K562 (cell line): ENCODE measurements around the gene OSBPL3. TPM values are rescaled to one million over a fixed set of nuclear protein-coding genes. Genes with fewer than 3 reads are reported as not detected.

Source experiments
- ATAC-seq: fragments of 200-7000 bp; cut with Tn5 transposase; 3 replicates; pipeline ENCODE4 v1.9.1; 2020; ENCODE audit warnings: moderate library complexity
- BruUV-seq: library from RNA; stranded (reverse); fragments of 400-500 nt; replicated peaks from 2 replicates; lab custom pipeline; 2021; lab: Mats Ljungman, UMichigan
- CTCF ChIA-PET: fragments of 300-600 bp; formaldehyde crosslinking; extraction: SDS; loops from one replicate; lab custom pipeline; 2021; ENCODE audit warnings: low intra/inter-chr PET ratio; lab: Yijun Ruan, JAX
- POLR2A ChIA-PET: fragments of 300-600, 350-650 bp; sonication (Branson Sonifier 250); formaldehyde crosslinking; extraction: SDS; loops from one replicate; lab custom pipeline; 2021; ENCODE audit warnings: antibody characterized with exemption, inconsistent platforms; lab: Yijun Ruan, JAX
- DNase-seq, 4 experiments: peaks; one replicate each; pipeline versions ENCODE4 v3.0.0 to v3.0.0-alpha.2; 2011 to 2018; ENCODE audit warnings: low spot score in 3 of 4, mixed read lengths in 3 of 4; ENCODE audit errors: extremely low read depth in 1 of 4
- FAIRE-seq: peaks from 2 replicates; lab custom pipeline; 2011; peaks lifted over from hg19 to GRCh38; lab: Jason Lieb, UNC
- H2AFZ ChIP-seq: 2 replicates; pipeline ENCODE4 v1.6.0; 2011; ENCODE audit warnings: low read depth, low read length, control low read depth, inconsistent platforms
- H3K27ac ChIP-seq: fragments of 200-600 bp; 3 replicates; pipeline ENCODE4 v1.8.0; 2011; ENCODE audit warnings: low read depth, mild to moderate bottlenecking, control low read depth, inconsistent platforms, low read length, moderate library complexity, mixed read lengths; ENCODE audit errors: extremely low read depth
- H3K27me3 ChIP-seq, 2 experiments: fragments of 300-600 bp in 1 of 2; 2 replicates in 1 of 2; 3 replicates in 1 of 2; pipeline versions ENCODE4 v1.6.0 to v1.8.0; 2011; ENCODE audit warnings: inconsistent platforms in 2 of 2, low read length in 2 of 2, mild to moderate bottlenecking in 1 of 2, mixed read lengths in 1 of 2, moderate library complexity in 1 of 2; ENCODE audit not compliant: control insufficient read depth in 2 of 2, insufficient read depth in 2 of 2
- H3K36me3 ChIP-seq: fragments of 300-600 bp; 3 replicates; pipeline ENCODE4 v1.8.0; 2011; ENCODE audit warnings: mild to moderate bottlenecking, low read length, inconsistent platforms; ENCODE audit not compliant: control insufficient read depth, insufficient read depth
- H3K4me1 ChIP-seq, 2 experiments: fragments of 200-600 bp in 1 of 2; replicated peaks in 1 of 2; 2 replicates in 1 of 2; 3 replicates in 1 of 2; pipeline versions ENCODE4 v1.5.1 to v1.8.0; 2011; ENCODE audit warnings: inconsistent platforms in 2 of 2, low read length in 2 of 2, mild to moderate bottlenecking in 1 of 2, mixed read lengths in 1 of 2, moderate library complexity in 1 of 2; ENCODE audit not compliant: control insufficient read depth in 2 of 2, insufficient read depth in 2 of 2
- H3K4me2 ChIP-seq: 2 replicates; pipeline ENCODE4 v1.6.1; 2011; ENCODE audit warnings: low read length, control low read depth, inconsistent platforms, mixed read lengths; ENCODE audit not compliant: insufficient read depth
- H3K4me3 ChIP-seq: fragments of 200-600 bp; sonication (generic), shearing (Covaris generic); 2 replicates; pipeline ENCODE4 v1.5.1; 2016; ENCODE audit warnings: control low read depth, inconsistent platforms
- H3K79me2 ChIP-seq: fragments of 200-600 bp; 3 replicates; pipeline ENCODE4 v1.8.0; 2011; ENCODE audit warnings: low read length, inconsistent platforms; ENCODE audit not compliant: control insufficient read depth, insufficient read depth
- H3K9ac ChIP-seq, 2 experiments: 2 replicates each; pipeline versions ENCODE4 v1.6.0 to v1.6.1; 2011; ENCODE audit warnings: low read depth in 2 of 2, low read length in 2 of 2, control low read depth in 1 of 2, inconsistent platforms in 1 of 2, mild to moderate bottlenecking in 1 of 2, mixed read lengths in 1 of 2; ENCODE audit not compliant: insufficient read depth in 1 of 2
- H3K9me1 ChIP-seq: one replicate; pipeline ENCODE4 v1.6.0; 2011; ENCODE audit warnings: inconsistent platforms, mild to moderate bottlenecking, low read length, moderate library complexity; ENCODE audit not compliant: control insufficient read depth, insufficient read depth
- H3K9me3 ChIP-seq: replicated peaks from 2 replicates; pipeline ENCODE4 v1.5.1; 2011; ENCODE audit warnings: low read depth, low read length, inconsistent platforms; ENCODE audit not compliant: control insufficient read depth, insufficient read depth
- H4K20me1 ChIP-seq: replicated peaks from 2 replicates; pipeline ENCODE4 v1.6.1; 2011; ENCODE audit warnings: low read length, inconsistent platforms, mixed read lengths; ENCODE audit not compliant: control insufficient read depth, insufficient read depth
- ARID2 ChIP-seq: fragments of 450-650 bp; IDR thresholded peaks from 2 replicates; pipeline ENCODE4 v1.6.1; 2017; ENCODE audit warnings: antibody characterized with exemption, mild to moderate bottlenecking
- CAMTA2 ChIP-seq: fragments of 250-450 bp; sonication (Bioruptor Pico); conservative IDR thresholded peaks from 2 replicates; pipeline ENCODE4 v1.5.1; 2022
- CTBP1 ChIP-seq: fragments of 450-650 bp; IDR thresholded peaks from 2 replicates; pipeline ENCODE4 v1.6.1; 2016; ENCODE audit warnings: borderline replicate concordance
- EP400 ChIP-seq: fragments of 450-650 bp; IDR thresholded peaks from 2 replicates; pipeline ENCODE4 v1.6.1; 2017; ENCODE audit warnings: antibody characterized with exemption, mild to moderate bottlenecking, moderate library complexity
- FOXA3 ChIP-seq, 2 experiments: fragments of 450-650 bp in 1 of 2; sonication (generic) in 1 of 2; formaldehyde crosslinking; IDR thresholded peaks in 1 of 2; conservative IDR thresholded peaks in 1 of 2; 2 replicates each; pipeline versions ENCODE4 v1.4.0 to v1.8.0; 2020 to 2022; ENCODE audit warnings: mild to moderate bottlenecking in 2 of 2, missing genetic modification reagents in 1 of 2
- GTF2E2 ChIP-seq: fragments of 200-800 bp; sonication (Bioruptor generic); IDR thresholded peaks from 2 replicates; pipeline ENCODE4 v1.6.1; 2016; ENCODE audit warnings: missing genetic modification characterization, missing compliant biosample characterization
- HDAC6 ChIP-seq: IDR thresholded peaks from 2 replicates; pipeline ENCODE4 v1.6.1; 2012; ENCODE audit warnings: low read depth, mild to moderate bottlenecking, control low read depth, inconsistent platforms, low read length, moderate library complexity
- MYNN ChIP-seq, 2 experiments: sonication (generic); formaldehyde crosslinking in 1 of 2; IDR thresholded peaks; 2 replicates each; pipeline versions ENCODE4 v1.5.0 to v1.6.1; 2016 to 2020; ENCODE audit warnings: antibody characterized with exemption in 1 of 2, missing genetic modification reagents in 1 of 2
- NBN ChIP-seq: fragments of 450-650 bp; IDR thresholded peaks from 2 replicates; pipeline ENCODE4 v1.6.1; 2016; ENCODE audit warnings: low read depth, mild to moderate bottlenecking
- NCOR1 ChIP-seq: fragments of 450-650 bp; IDR thresholded peaks from 2 replicates; pipeline ENCODE4 v1.6.1; 2016; ENCODE audit warnings: mild to moderate bottlenecking, moderate library complexity
- NR1H2 ChIP-seq: sonication (generic); formaldehyde crosslinking; IDR thresholded peaks from 2 replicates; pipeline ENCODE4 v1.4.0; 2020; ENCODE audit warnings: mild to moderate bottlenecking, missing genetic modification reagents
- NR2F6 ChIP-seq: fragments of 450-650 bp; formaldehyde crosslinking; IDR thresholded peaks from 2 replicates; pipeline ENCODE4 v1.4.0; 2020; ENCODE audit warnings: mild to moderate bottlenecking
- SUPT5H ChIP-seq: fragments of 450-650 bp; IDR thresholded peaks from 2 replicates; pipeline ENCODE4 v1.6.1; 2016
- TRIM28 ChIP-seq: fragments of 450-650 bp; IDR thresholded peaks from 2 replicates; pipeline ENCODE4 v1.6.1; 2017
- YY1 ChIP-seq, 3 experiments: IDR thresholded peaks; 2 replicates each; pipeline ENCODE4 v1.6.1; 2011; ENCODE audit warnings: low read length in 2 of 3, mild to moderate bottlenecking in 2 of 3, moderate library complexity in 2 of 3, borderline replicate concordance in 1 of 3, control low read depth in 1 of 3, low read depth in 1 of 3; ENCODE audit not compliant: insufficient read depth in 3 of 3, insufficient replicate concordance in 2 of 3, control insufficient read depth in 1 of 3, insufficient read length in 1 of 3; ENCODE audit errors: extremely low read depth in 1 of 3
- ZBTB7A ChIP-seq: IDR thresholded peaks from 2 replicates; pipeline ENCODE4 v1.6.1; 2011; ENCODE audit warnings: low read depth, mild to moderate bottlenecking, low read length, moderate library complexity, borderline replicate concordance; ENCODE audit not compliant: control insufficient read depth
- ZNF551 ChIP-seq: fragments of 250-450 bp; sonication (Bioruptor Pico); IDR thresholded peaks from 2 replicates; pipeline ENCODE4 v1.5.0; 2021; ENCODE audit warnings: mild to moderate bottlenecking, moderate library complexity
- ZNF785 ChIP-seq: fragments of 250-450 bp; sonication (Bioruptor Pico); IDR thresholded peaks from 2 replicates; pipeline ENCODE4 v1.4.0; 2020; ENCODE audit warnings: mild to moderate bottlenecking
- WGBS: fragments of 100-300 bp; shearing (Covaris generic); methylation state at CpG from one replicate; pipeline ENCODE4 v1.1.6; 2016; ENCODE audit warnings: low coverage, mixed read lengths; ENCODE audit not compliant: insufficient coverage; ENCODE audit errors: missing lambda C conversion rate; 5-methylcytosine and 5-hydroxymethylcytosine counted together
- in situ Hi-C: fragments of 300-500 bp; cut with MboI; formaldehyde crosslinking; loops from 4 replicates; pipeline ENCODE4 v1.15.0; 2018; ENCODE audit warnings: inconsistent platforms, mixed read lengths
- intact Hi-C: fragments of 100-400 bp; cut with micrococcal nuclease; formaldehyde crosslinking; loops from 2 replicates; pipeline ENCODE4 v1.14.2; 2022
- polyA plus RNA-seq, 8 experiments: library from polyadenylated mRNA; depleted of rRNA in 4 of 8; stranded (reverse) in 5 of 8; unstranded in 3 of 8; fragments of >200 nt; fragmentation: Nextera tagmentation in 2 of 8; fragmentation: Illumina TruSeq in 1 of 8; extraction: Ambion mirVana in 2 of 8; extraction: Trizol in 1 of 8; gene quantifications; 2 replicates each; pipeline versions ENCODE4 v1.2.1 to v1.2.3, GENCODE V29; 2011 to 2014; ENCODE audit warnings: inconsistent platforms in 1 of 8, missing spikeins in 1 of 8
- total RNA-seq, 7 experiments: library from RNA; depleted of rRNA in 6 of 7; stranded (reverse); fragments of >200 nt in 6 of 7; fragmentation: Illumina TruSeq in 2 of 7; extraction: Trizol in 2 of 7; gene quantifications; 2 replicates each; pipeline versions ENCODE4 v1.2.1 to v1.2.3, GENCODE V29; 2011 to 2021; ENCODE audit warnings: low replicate concordance in 1 of 7
- TF ChIP-seq, protein P1 (sequence below), 3 experiments: fragments of 200-800 bp in 1 of 3; fragments of 250-450 bp in 1 of 3; fragments of 450-650 bp in 1 of 3; sonication (Bioruptor Pico) in 1 of 3; sonication (Bioruptor generic) in 1 of 3; formaldehyde crosslinking in 1 of 3; IDR thresholded peaks; 2 replicates each; pipeline versions ENCODE4 v1.6.1 to v1.8.0; 2016 to 2022; ENCODE audit warnings: mild to moderate bottlenecking in 2 of 3, missing genetic modification characterization in 2 of 3, missing compliant biosample characterization in 1 of 3, moderate library complexity in 1 of 3

Gene OSBPL3
- total and polyA plus RNA-seq, 9 of the 15 experiments (the other 6 are each of a cell fraction or from before 2014, with no cell fraction given), result 4.8 to 37.2 (median 26.5) TPM

DNA sequence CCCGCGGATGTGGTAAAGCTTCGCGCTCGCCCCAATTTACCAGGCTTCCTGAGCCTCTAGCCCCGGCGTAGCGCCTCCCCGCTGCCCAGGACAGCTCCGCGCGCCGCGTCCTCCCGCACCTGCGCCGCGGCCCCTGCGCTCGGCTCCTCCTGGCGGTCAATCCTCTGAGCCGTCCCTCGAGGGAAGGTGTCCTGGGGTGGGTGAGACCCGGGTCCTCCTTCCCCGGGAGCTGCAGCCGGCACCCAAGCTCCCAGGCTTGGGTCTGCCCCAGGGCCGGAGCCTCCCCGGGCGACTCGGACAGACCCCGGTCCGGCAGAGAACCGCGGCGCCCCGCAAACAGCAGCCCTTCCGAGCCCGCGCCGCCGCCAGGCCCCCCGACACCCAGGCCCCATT, 512 bp downstream of the OSBPL3 start:
- no peaks in the 10 kb centered on the region for H3K9me1 ChIP-seq
- no peaks in the 10 kb centered on the region for H3K27me3 ChIP-seq
- peaks cover 12% of the 10 kb centered on the region; the same call in 1 of the 2 replicates for H4K20me1 ChIP-seq
- peak overlapping the region; percentile 76 for H3K27ac ChIP-seq
- in situ Hi-C loops (no loop called here), intact Hi-C loops (loop anchor here (5.0 kb wide), 1 partner anchor 72 kb away; no protein-coding TSS in a partner anchor)
- ChIA-PET CTCF (interaction anchor here (0.5 to 1.8 kb wide), 4 partner anchors 64 to 202 kb away, joined by 3 to 5 read pairs (median 4); no protein-coding TSS in a partner anchor), POLR2A (interaction anchor here (0.6 to 1.5 kb wide), 11 partner anchors 9 to 1908 kb away, joined by 3 to 7 read pairs (median 3); partner anchors contain the start of gene CYCS)
- peaks cover 19 to 34% of the 10 kb centered on the region in 2 experiments for H3K4me1 ChIP-seq
- peak overlapping the region; percentile 85 for H3K4me3 ChIP-seq
- peak overlapping the region; percentile 75 to 97 for H3K9ac ChIP-seq
- H2AFZ ChIP-seq, result peak overlapping the region; percentile 88
- H3K4me2 ChIP-seq, result peak overlapping the region; percentile 86
- H3K36me3 ChIP-seq, result peaks cover 3% of the 10 kb centered on the region; the same call in 1 of the 3 replicates
- WGBS, result under 1% methylated on average over 35 of the region's 42 CpGs
- H3K79me2 ChIP-seq, result peaks cover 54% of the 10 kb centered on the region
- BruUV-seq, result TSS peak; percentile 78
- peak; percentile 67 to 84 (median 68) for DNase-seq
- no peak for FAIRE-seq
- peak; percentile 89 for ATAC-seq
- no peaks in the 10 kb centered on the region for H3K9me3 ChIP-seq
- peak; percentile 43; the same call in 1 of the 2 replicates for TF ChIP-seq ZBTB7A
- TF ChIP-seq ZNF785 (CRISPR knock-in tag), result no peak
- no peak for TF ChIP-seq NR2F6 (CRISPR knock-in tag)
- TF ChIP-seq ARID2, result no peak
- peak; percentile 62; the same call in 1 of the 2 replicates for TF ChIP-seq CTBP1
- no peak for TF ChIP-seq TRIM28
- peak; percentile 13; the same call in 1 of the 2 replicates for TF ChIP-seq EP400
- TF ChIP-seq, protein P1, sequence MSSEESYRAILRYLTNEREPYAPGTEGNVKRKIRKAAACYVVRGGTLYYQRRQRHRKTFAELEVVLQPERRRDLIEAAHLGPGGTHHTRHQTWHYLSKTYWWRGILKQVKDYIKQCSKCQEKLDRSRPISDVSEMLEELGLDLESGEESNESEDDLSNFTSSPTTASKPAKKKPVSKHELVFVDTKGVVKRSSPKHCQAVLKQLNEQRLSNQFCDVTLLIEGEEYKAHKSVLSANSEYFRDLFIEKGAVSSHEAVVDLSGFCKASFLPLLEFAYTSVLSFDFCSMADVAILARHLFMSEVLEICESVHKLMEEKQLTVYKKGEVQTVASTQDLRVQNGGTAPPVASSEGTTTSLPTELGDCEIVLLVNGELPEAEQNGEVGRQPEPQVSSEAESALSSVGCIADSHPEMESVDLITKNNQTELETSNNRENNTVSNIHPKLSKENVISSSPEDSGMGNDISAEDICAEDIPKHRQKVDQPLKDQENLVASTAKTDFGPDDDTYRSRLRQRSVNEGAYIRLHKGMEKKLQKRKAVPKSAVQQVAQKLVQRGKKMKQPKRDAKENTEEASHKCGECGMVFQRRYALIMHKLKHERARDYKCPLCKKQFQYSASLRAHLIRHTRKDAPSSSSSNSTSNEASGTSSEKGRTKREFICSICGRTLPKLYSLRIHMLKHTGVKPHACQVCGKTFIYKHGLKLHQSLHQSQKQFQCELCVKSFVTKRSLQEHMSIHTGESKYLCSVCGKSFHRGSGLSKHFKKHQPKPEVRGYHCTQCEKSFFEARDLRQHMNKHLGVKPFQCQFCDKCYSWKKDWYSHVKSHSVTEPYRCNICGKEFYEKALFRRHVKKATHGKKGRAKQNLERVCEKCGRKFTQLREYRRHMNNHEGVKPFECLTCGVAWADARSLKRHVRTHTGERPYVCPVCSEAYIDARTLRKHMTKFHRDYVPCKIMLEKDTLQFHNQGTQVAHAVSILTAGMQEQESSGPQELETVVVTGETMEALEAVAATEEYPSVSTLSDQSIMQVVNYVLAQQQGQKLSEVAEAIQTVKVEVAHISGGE (CRISPR knock-in tag; IDR thresholded peaks at IDR 0.05), result no peak
- TF ChIP-seq NR1H2 (CRISPR knock-in tag), result no peak
- TF ChIP-seq SUPT5H, result no peak
- no peak for TF ChIP-seq HDAC6
- TF ChIP-seq MYNN (IDR thresholded peaks at IDR 0.05), result no peak
- no peak for TF ChIP-seq MYNN (CRISPR knock-in tag; IDR thresholded peaks at IDR 0.05)
- TF ChIP-seq FOXA3 (CRISPR knock-in tag; conservative IDR thresholded peaks at IDR 0.05 in 1 of 2, IDR thresholded peaks at IDR 0.05 in 1 of 2), result no peak
- peak in 2 of 3 experiments; percentile 44 to 63 for TF ChIP-seq YY1 (IDR thresholded peaks at IDR 0.05; ENCODE audit: borderline replicate concordance in 1 of 3, control insufficient read depth in 1 of 3, extremely low read depth in 1 of 3, insufficient read depth in 3 of 3, insufficient read length in 1 of 3, insufficient replicate concordance in 2 of 3, low read depth in 1 of 3, low read length in 2 of 3)
- TF ChIP-seq GTF2E2, result peak; percentile 76; the same call in 1 of the 2 replicates
- no peak for TF ChIP-seq CAMTA2 (CRISPR knock-in tag)
- TF ChIP-seq ZNF551, result no peak
- TF ChIP-seq NCOR1, result no peak
- TF ChIP-seq NBN, result 0 out of 2 replicates have a peak, but pooled peaks have one; percentile 22
